Measurements from ENCODE around the gene CBFA2T2.
A peak's percentile ranks its signal among the peaks of the same experiment; 100 is the strongest.

The CBFA2T2 gene

GRCh38 chr20:33666293-33667244 lies 176.7 kb downstream of the CBFA2T2 start, which contains the start of gene ACTL10:
Gene ACTL10, plus strand, starts transcription at chr20:33666943. Its CDS starts 555 bp downstream, at chr20:33667498.
- DNase-seq (ENCODE audit: low read depth in 2 of 2): peak; percentile 84 to 85

DNA sequence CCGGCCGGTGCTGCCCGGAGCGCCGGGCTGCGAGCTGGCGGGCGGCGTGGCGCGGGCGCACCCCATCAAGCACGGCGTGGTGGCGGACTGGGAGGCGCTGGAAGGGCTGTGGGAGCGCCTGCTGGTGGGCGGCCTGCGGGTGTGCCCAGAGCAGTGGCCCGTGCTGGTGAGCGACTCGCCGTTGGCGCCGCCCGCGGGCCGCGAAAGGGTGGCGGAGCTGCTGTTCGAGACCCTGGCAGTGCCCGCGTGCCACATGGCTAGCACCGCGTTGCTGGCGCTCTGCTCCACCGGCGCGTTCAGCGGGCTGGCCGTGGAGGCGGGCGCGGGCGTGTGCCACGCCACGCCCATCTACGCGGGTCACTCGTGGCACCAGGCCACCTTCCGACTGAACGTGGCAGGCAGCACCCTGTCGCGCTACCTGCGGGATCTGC lies 177.4 kb downstream of the CBFA2T2 start:
- peak; percentile 36 to 38 for DNase-seq (ENCODE audit: low read depth in 2 of 2)

DNA sequence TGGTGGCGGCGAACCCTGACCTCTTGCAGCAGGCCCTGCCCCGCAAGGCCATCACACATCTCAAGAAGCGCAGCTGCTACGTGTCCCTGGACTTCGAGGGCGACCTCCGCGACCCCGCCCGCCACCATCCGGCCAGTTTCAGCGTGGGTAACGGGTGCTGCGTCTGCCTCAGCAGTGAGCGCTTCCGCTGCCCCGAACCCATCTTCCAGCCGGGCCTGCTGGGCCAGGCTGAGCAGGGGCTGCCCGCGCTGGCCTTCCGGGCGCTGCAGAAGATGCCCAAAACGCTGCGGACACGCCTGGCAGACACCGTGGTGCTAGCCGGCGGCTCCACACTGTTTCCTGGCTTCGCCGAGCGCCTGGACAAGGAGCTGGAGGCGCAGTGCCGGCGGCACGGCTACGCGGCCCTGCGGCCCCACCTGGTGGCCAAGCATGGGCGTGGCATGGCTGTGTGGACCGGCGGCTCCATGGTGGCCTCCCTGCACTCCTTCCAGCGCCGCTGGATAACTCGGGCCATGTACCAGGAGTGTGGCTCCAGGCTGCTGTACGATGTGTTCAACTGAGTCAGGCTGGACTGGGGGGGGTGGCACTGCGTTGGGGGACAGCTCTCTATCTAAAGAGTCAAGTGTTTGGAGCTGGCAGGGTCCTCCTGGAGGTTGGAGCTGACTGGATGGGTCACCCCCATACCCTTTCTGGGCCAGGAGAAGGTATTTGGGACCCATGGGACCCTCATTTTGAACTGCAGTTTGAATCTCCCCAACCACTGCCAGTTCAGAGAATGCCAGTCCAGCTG lies 178.0 kb downstream of the CBFA2T2 start:
- DNase-seq (ENCODE audit: low read depth in 2 of 2): peak; percentile 73 to 75

DNA sequence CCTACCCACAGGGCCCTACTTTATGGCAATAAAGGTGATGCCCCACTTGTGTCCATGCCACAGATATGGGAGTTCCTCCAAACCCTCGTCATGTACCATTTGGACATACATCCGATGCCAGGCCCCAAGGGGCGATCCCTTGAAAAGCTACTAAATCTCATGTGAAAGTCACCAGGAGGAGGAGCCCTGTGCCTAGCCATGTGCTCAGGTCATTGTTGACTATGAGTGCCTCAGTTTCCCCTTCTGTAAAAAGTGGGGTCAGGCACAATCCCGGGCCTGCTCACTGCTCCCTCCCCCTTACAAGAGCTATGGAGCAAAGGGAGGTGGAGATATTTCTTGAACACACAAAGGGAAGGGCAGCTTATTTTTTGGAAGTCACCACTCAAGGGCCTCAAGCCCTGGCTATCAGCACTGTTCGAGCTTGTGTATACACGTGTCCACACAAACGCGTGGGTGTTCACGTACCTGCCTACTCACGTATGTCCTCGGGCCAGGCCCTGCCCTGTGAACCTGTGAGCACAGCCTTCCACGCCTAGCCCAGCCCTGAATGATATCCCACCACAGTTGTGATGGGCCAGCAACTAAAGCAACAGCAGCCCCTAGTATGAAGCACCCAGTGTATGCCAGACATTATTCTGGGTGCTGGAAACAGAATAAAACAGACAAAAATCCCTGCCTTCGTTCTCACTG lies 178.7 kb downstream of the CBFA2T2 start:
- no peak for DNase-seq (ENCODE audit: low read depth in 2 of 2)

DNA sequence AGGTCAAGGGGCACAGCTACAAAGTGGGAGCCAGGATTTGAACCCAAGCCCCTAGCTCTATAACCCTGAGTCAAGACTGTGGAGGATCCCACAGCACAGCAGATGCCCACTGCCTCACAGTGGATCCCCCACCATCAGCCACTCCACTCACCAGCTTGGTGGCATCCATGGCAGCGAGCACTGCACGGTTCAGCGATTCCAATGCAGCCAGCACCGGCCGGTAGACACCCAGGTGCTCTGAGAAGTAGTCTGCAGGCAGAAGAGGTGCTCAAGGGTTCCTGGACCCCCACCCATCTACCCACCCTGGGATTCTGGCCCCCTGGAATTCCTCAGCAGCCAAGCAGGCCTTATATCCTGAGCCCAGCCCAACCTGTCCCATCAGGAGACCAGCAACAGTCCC lies 179.3 kb downstream of the CBFA2T2 start:
- DNase-seq (ENCODE audit: low read depth in 2 of 2): no peak

DNA sequence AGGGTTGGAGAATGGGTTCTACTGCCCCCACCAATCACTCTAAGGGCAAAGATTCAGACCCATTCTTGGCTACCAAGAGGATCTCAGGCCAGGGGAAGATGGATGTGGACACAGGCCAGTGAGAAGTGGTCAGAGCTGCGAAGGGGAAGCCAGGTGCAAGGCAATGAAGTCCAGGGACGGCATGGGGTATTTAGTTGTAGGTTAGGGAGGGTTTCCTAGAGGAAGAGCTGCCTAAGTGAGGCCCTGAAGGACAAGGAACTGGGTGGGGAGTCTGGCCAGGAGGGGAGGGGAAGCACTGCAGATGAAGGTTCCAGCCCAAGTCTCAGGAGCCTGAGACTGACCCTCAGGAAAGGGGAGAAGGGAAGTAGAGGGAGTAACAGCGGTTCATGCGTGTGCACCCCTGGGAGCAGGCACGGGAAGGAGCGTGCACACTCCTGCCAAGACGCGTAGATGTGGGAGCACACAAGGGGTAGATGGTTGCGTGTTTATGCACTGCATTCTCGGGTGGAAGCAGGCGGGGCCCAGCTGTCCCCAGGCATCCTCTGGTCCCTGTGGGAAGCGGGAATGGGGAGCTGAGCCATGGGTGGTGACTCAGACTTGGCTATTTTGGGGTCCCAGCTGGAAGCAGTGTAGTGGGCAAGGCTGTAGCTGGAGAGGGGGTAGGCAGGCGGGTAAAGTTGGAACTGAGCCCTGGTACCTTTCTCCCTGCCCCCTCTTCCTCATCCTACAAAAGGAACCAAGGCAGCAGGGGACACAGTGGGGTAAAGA lies 180.2 kb downstream of the CBFA2T2 start:
- no peak for DNase-seq (ENCODE audit: low read depth in 2 of 2)

DNA sequence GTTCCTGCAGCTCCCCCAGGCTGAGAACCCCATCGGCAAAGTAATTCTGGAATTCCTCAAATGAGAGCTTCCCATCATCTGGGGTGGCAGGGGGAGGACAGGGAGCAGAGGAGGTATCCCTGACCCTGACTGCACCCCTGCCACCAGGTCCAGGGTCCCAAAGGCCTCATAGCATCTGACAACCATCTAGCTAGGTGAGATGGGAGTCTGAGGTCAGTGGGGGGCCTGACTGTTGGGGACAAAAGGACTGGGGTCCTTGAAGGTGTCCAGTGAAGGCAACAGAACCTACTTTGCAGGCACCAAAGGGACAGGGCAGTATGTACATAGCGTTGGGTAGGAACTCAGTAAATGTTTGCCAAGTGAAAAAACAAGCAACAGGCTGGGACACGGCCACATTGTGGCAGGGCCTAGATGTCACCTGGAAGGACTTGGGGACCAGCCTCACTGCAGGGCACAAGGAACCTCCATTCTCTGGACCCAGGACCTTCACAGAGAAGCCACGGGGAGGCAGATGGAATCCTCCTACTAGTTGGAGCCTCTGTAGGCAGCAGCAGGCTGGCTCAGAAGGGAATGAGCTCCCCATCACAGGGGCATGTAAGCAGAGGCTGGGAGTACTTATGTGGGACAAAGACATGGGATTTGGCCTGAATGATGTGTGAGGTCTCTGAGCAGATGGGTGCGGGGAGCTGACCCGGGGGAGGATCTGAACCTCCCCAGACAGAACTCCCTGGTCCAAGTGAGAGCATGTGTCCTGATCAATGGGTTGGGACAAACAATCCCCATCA lies 181.0 kb downstream of the CBFA2T2 start:
- no peak for DNase-seq (ENCODE audit: low read depth in 2 of 2)

DNA sequence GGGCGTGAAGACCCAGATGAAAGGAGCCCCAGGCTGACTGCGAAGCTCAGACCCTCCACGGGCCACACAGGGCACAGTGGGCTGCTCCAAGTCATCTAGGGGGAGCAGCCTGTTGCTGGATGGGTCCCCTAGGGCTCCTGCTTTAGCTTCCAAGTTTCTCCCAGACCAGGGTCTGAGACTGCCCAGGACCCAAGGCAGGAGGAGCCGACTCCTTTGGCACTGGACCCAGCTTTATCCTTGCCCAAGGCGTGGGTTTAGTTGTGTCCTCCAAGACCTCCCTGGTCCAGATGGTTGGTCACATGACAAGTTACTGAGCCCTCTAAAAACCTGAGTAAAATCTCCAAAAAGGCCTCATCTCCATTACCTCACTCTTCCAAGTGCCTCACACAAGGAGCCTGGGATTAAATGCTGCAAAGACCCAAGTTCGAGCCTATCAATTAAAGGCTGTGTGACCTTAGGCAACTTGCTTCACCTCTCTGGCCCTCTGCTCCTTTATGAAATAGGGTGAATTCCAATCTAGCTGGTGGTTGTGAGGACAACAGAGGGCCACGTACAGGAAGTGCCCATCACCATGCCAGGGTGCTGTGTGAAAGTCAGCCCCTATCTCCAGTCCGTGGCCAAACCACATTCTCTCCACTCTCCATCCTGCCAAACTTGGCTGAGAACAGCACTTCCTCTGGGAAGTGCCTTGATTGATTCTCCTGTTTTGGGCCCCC lies 181.8 kb downstream of the CBFA2T2 start:
- DNase-seq (ENCODE audit: low read depth in 2 of 2): no peak

GRCh38 chr20:33672426-33673113 lies 182.7 kb downstream of the CBFA2T2 start:
- DNase-seq (ENCODE audit: low read depth in 2 of 2): no peak

DNA sequence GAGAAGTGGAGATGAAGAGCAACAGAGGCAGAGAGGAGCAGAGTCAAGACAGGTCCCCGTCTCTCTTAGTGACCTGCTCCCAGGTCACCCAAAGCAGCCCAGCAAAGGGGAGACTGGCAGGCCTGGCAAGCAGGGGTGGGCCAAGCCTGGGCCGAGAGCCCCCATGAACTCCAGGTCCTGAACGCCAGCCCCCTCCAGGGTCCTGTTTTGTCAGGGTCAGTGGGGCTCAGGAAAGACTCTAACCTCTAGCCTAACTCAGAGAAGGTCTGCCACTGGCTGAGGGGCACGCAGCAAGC lies 183.2 kb downstream of the CBFA2T2 start:
- DNase-seq (ENCODE audit: low read depth in 2 of 2): no peak

DNA sequence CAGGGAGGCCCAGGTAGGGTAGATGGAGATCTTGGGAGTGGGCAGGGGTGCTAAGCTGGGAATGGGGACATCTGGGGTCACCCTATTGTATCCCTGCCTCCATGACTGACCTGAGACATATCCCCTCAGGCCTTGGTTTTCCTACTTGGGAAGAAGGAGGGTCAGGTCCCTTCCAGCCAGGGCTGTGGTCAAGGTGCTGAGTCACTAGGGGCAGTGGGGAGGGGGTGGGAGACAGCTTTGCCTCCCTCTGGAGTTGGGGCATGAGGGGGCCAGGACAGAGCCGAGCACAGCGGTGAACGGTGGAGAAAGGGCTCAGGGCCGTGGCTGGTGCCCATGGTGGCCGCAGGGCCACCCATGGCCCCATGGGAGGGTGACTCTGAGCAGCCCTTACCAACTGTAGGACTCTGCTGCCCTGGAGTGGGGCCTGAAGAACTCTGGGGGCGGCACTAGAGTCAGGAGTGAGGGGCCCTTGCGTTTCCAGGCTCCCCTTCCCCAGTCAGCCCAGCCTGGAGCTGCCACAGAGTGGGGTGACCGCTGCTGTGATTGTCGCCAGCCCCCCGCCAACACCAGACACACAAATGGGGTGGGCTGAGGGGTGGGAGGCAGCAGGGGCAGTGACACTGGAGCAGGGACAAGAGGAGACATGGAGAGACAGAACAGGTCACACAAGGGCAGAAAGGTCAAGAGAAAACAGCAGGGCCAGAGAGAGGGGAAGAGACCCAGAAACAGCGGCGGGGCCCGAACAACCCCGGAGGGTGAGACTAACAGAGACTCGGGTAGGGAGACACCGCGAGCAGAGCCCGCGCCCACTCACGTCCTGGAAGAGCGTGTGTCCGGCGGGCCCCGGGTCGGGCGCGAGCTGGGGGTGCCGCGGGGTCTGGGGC lies 183.8 kb downstream of the CBFA2T2 start:
- no peak for DNase-seq (ENCODE audit: low read depth in 2 of 2)

DNA sequence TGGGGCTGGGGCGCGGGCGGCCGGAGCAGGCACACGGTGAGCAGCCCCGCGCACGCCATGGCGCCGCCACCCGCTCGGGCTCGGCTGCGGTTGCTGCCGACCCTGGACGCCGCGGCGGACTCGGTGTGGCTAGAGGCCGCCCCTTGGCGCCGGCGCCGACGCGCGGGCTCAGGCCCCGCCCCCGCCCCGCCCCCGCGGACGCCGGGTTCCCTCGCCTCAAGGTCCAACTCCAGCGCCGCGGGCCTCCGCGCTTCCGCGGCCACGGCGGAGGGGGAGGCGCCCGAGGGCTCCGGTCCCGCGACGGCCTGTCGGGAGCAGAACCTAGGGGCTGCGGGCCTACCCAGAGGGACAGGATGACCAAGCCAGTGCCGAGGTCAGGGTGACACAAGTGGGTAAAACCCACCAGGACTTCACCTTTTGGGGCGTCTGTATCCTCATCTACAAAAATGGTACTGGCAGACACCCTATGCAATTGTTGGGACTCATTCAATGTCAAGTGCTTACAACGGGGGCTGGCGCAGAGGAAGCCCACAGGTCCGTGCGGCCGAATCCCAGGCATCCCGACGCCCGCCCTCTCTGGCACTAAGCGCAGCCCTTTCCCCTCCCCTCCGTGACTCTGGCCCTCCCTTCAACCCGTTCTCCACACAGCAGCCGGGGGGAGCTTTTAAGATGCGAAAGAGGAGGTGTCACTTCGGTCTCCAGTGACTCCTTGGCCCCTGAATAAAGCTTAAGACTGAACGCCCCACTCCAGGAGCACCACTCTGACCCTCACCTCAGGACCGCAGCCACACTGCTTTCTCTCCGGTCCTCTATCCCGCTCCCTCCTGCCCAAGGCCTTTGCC lies 184.6 kb downstream of the CBFA2T2 start, which contains the start of gene NECAB3:
Gene NECAB3, minus strand, starts transcription at position 135 of the 842 bp plus-strand sequence. Its CDS starts 76 bp downstream, at position 59.
- DNase-seq (ENCODE audit: low read depth in 2 of 2): peak; percentile 64 to 67

DNA sequence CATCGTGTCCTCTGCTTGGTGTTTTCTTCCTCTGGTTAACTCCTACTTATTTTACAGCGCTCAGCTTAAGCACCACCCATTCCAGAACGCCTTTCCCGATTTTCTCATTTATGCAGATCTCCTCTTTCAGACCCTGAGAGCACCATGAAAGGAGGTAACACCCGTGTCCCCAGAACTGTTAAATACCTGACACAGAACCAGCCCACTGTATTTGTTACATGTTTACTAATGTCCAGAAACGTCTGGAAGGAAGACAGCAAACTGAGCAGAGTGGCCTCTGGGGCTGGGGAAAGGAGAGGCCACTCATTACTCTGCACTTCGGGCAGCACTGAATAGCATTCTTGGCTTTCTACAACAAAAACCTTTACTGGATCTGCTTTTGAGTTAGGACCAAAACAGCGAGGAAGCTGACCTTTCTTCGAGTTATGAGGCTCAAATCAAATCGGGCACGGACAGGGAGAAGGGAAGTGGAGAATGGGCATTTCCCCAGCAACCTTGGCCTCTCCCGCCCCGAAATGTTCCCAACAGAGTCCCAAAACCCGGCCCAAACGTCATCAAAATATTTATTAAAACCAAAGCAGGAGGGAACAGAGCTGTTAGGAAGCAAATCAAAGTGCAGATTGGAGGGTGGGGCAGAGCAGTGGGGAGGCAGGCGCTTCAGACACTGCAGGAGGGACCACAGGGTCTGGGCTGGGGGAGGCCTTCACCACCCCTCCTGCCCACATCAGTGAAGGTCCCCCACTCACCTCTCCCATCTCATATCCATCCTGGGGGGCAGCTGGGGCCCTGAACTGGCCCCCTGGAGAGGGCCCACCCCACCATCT lies 185.5 kb downstream of the CBFA2T2 start:
- DNase-seq (ENCODE audit: low read depth in 2 of 2): no peak

DNA sequence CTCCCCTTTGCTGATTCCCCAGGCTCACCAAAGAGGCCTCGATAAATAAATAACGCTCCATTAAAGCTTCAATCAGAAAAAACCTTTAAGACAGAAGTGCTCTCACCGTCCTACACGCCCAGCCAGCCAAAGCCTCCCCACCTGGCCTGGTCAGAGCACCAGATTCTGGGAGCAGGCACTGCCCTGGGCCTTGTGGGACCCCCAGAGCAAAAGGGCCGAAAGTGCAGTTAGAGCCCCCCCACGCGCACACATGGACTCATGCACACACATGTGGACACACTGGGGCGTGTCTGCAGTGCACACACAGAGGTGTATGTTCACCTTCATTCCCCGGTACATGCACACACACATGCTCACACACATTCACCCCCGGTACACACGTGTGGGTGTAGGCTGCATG lies 186.2 kb downstream of the CBFA2T2 start:
- DNase-seq (ENCODE audit: low read depth in 2 of 2): no peak

DNA sequence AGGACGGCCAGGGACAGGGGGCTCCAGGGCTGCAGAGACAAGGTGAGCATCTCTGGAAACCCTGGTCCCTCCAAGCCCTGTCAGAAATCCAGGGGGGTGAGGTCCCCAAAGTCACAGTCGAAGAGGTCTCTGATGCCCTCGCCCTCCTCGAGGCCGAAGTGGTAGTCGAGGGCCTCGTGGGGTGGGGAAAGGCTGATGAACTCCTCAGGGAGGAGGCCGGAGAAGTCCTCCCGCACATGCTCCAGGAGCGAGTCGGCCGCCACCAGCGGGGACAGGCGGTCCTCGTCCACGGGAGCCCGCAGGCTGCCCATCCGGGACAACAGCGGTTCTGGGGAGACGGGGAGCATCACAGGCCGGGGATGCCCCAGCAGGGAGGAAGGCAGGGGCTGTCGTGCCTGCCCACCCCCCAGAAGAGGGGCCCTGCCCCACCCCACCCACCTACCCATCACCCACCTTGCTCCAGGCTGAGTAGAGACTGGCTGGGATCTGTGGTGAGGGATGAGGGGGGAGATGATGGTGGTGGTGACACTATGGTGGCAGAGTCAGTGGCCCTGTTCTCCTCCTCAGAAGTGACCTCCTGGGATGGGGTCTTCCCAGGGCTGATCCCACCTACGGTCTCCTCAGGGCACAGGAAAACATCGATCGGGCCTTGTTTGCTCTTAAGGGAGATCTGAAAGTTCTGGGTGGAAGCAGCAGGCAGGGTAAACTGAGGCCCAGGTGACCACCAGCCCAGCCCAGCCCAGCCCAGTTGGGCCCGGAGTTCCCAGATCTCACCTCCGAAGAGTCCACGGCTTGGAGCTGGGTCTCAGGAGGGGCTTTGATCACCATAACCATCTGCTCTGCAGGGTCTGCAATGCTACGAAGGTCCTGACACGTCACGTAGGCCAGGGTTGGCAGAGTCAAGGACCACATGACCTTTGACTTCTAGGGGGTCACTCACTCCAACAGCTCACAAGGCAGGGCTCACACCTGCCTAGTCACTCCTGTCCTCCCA lies 187.1 kb downstream of the CBFA2T2 start:
- DNase-seq (ENCODE audit: low read depth in 2 of 2): no peak

Data from stimulated activated CD8-positive, alpha-beta memory T cell treated with anti-CD3 and anti-CD28 coated beads, Interleukin-15, amount 100 ng/mL, for 48 hours (primary cell).